Mucosa of stomach (tissue), 1 donor: ENCODE measurements around the gene ARID3A.

Source experiments
- H3K27me3 ChIP-seq: one replicate; pipeline ENCODE4 v1.7.0; 2013; ENCODE audit warnings: mild to moderate bottlenecking, low read length; ENCODE audit not compliant: control insufficient read depth, insufficient read depth
- H3K36me3 ChIP-seq: one replicate; pipeline ENCODE4 v1.7.0; 2013; ENCODE audit warnings: low read length; ENCODE audit not compliant: control insufficient read depth, insufficient read depth
- H3K4me1 ChIP-seq: one replicate; pipeline ENCODE4 v1.7.0; 2013; ENCODE audit warnings: mild to moderate bottlenecking, low read length; ENCODE audit not compliant: control insufficient read depth, insufficient read depth
- H3K4me3 ChIP-seq: one replicate; pipeline ENCODE4 v1.7.0; 2013; ENCODE audit warnings: low read length
- H3K9ac ChIP-seq: one replicate; pipeline ENCODE4 v1.7.0; 2013; ENCODE audit warnings: mild to moderate bottlenecking, low read length, moderate library complexity
- H3K9me3 ChIP-seq: one replicate; pipeline ENCODE4 v1.7.0; 2013; ENCODE audit warnings: mild to moderate bottlenecking, low read length, moderate library complexity; ENCODE audit not compliant: control insufficient read depth
- donor health status: Pancreatic carcinoma.

Gene ARID3A

DNA sequence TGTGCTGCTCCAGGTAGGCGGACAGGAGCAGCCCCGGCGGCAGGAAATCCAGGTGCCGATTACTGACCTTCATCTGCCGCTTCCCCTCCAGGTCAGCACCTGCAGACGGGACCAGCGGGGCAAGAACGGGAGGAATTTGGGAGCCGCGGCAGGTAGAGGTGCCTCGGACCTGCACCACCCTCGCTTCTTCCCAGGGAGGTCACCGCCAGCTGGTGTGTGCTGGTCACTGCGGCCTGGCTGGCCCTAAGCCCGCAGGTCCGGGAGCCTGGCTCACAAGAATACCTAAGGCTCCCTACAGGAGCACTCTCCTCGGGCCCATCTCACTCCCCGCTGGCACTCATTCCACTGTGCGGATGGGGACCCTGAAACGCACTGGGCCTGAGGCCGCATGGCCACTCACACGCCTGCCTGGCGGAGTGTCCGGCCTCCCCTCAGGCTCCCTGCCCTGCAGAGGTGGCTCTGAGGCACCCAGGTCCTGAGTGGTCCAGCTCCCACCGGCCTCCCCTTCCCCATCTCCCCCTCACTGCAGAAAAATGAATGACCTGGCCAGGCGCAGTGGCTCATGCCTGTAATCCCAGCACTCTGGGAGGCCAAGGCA, 28.3 kb upstream of the ARID3A start:
- Histone ChIP-seq H3K4me3 (no peak overlapping the region), H3K4me1 (peaks cover 4% of the 10 kb centered on the region), H3K27me3 (no peaks in the 10 kb centered on the region), H3K9me3 (no peaks in the 10 kb centered on the region), H3K36me3 (no peaks in the 10 kb centered on the region), H3K9ac (no peak overlapping the region)

DNA sequence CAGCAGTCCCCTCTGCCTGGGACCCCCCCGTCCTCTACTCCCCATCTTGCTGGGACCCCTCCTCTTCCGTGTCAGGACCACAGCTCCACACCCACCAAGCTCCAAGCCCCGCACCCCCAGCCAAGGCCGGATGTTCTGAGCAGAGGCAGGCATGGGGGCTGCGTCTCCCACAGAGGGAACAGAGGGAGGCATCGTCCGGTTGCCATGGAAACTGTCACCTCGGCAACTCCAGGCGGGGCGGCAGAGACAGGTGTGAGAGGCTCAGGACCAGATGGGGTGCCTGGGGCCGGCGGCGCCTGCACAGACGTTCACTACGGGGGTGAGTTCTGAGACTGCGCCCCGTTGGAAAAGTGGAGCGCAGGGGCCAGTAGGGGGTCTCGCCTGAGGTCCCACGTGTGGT, 27.2 kb upstream of the ARID3A start:
- H3K36me3 ChIP-seq = no peaks in the 10 kb centered on the region
- no peaks in the 10 kb centered on the region for H3K9me3 ChIP-seq
- H3K27me3 ChIP-seq = no peaks in the 10 kb centered on the region
- H3K4me1 ChIP-seq = peaks cover 9% of the 10 kb centered on the region
- no peak overlapping the region for H3K4me3 ChIP-seq
- no peak overlapping the region for H3K9ac ChIP-seq

DNA sequence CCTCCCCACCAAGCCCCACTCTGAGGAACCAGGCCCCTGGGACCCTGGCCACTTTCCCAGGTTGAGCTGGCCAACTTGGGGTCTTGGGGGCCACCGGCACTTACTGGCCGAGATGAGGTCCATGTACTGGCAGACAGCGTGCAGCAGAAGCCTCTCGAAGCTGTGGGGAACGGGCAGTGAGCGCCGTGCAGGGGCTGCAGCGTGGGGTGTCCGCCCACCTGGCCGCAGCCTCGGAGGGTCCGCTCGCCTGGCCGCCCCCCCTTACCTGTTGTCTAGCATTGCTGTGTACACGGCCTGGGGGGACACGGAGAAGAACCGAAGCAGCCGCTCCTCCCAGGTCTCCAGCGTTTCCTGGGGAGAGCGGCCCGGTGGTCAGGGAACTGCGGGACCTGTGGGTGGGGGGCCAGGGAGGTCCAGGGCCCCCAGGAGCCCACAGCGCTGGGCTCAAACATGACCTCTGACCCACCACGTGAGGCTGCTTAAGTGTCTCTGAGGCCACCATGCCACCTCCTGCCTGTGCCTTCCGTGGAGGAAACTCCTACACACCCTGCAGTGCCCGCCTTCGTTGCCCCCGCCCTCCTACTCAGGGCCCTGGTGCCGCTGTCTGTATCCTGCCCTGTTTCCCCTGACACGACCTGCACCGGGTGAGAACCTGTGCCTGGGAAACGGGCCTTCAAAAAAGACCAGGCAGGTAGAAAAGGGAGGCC, 26.3 kb upstream of the ARID3A start:
- H3K4me1 ChIP-seq = peaks cover 9% of the 10 kb centered on the region
- H3K36me3 ChIP-seq = no peaks in the 10 kb centered on the region
- no peaks in the 10 kb centered on the region for H3K9me3 ChIP-seq
- no peak overlapping the region for H3K4me3 ChIP-seq
- H3K27me3 ChIP-seq = no peaks in the 10 kb centered on the region
- no peak overlapping the region for H3K9ac ChIP-seq

DNA sequence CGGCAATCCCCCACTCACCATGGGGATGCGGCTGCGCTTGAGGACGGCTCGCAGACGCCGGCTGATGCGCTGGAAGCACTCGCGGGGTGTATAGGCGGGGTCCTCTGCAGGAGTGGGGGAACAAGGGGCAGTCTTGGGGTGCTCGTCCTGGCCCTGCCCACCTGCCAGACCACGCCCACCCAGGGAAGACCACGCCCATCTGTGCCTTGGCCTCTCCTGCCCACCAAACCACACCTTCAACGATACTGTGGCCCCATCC, 25.9 kb upstream of the ARID3A start:
- H3K4me1 ChIP-seq = peaks cover 9% of the 10 kb centered on the region
- H3K4me3 ChIP-seq = no peak overlapping the region
- H3K36me3 ChIP-seq = no peaks in the 10 kb centered on the region
- no peaks in the 10 kb centered on the region for H3K27me3 ChIP-seq
- H3K9ac ChIP-seq = no peak overlapping the region
- H3K9me3 ChIP-seq = no peaks in the 10 kb centered on the region

DNA sequence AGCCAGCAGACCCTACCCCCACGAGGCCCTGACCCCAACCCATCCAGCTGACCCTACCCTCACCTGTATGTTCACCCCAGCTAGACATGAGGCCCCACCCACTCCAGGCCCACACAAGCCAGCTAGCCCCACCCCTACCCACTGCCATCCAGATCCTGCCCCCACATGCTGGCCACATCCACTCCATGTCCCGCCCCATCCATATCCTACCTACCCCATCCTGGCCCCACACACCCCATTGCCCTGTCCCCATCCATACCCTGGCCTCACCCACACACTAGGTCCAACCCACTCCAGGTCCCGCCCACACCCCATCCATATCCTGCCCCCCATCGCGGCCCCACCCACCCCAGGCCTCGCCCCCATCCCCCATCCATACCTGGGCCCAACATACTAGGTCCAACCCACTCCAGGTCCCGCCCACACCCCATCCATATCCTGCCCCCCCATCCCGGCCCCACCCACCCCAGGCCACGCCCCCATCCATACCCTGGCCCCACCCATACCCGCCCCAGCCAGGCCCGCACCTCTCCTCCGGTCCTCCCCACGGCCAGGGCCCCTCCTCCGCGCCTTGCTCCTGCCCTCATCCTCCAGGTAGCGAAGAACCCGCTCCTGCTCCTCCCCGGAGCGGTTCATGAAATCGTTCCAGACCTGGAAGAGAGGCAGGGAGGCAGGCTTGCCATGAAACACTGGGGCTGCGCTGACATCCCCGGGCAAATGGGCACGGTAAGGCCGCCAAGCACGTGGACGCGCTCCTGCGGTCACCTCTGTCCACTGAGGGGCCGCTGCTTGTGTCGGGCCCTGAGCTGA, 25.3 kb upstream of the ARID3A start:
- Histone ChIP-seq H3K36me3 (no peaks in the 10 kb centered on the region), H3K27me3 (no peaks in the 10 kb centered on the region), H3K9me3 (no peaks in the 10 kb centered on the region), H3K9ac (no peak overlapping the region), H3K4me3 (no peak overlapping the region), H3K4me1 (peaks cover 9% of the 10 kb centered on the region)

DNA sequence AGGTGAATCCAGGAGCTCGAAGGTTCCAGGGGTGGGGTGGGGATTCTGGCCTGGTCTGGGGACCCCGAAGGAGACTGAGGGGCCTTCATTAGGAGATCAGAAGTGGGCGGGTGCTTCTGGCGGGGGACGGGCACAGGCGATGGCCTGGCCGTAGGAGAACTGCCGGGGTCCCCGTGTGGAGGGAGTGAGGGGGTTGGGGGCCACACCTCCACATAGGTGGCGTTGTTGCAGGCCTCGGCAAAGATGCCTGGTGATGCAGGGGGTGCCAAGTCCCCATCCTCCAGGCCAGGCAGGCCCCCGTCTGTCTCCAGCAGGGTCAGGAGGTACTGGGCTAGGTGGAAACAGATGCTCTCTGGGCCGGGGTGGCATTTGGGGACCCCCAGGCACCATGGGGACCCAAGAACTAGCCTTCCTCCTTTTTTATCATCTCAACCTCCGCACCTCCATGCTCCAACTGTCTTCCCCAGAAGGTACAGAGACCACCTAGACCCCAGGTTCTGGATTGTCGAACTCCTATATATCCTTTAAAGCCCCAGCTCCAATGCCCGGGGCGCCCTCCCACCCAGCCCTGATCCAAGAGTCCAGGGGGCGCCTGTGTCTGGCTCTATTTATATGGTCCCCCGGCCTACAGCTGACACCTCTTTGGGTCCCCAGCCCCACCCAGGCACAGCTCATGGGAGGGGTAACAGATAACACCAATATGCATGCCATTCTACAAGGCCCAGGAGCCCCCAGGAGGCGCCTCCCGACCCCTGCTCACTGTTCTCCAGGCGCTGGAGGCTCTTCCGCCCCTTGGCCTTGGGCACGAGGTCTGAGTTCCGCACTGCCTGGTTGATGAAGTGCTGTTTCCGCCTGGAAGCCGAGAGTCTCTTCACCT, 24.4 kb upstream of the ARID3A start:
- Histone ChIP-seq H3K27me3 (no peaks in the 10 kb centered on the region), H3K9me3 (no peaks in the 10 kb centered on the region), H3K4me1 (peaks cover 9% of the 10 kb centered on the region), H3K9ac (no peak overlapping the region), H3K4me3 (no peak overlapping the region), H3K36me3 (no peaks in the 10 kb centered on the region)

DNA sequence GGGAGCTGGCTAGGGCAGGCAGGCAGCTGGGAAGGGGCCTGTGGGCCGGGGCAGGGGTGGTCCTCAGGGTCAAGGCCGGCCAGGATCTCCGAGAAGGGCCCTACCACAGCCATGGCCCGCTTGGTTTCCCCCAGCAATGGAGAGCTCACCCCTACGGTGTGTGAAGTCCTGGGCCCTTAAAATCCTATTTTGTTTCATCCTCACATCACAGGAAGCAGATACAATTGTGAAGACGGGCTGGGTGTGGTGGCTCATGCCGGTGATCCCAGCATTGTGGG, 23.8 kb upstream of the ARID3A start:
- Histone ChIP-seq H3K27me3 (no peaks in the 10 kb centered on the region), H3K36me3 (no peaks in the 10 kb centered on the region), H3K4me1 (peaks cover 9% of the 10 kb centered on the region), H3K9ac (no peak overlapping the region), H3K9me3 (no peaks in the 10 kb centered on the region), H3K4me3 (no peak overlapping the region)

DNA sequence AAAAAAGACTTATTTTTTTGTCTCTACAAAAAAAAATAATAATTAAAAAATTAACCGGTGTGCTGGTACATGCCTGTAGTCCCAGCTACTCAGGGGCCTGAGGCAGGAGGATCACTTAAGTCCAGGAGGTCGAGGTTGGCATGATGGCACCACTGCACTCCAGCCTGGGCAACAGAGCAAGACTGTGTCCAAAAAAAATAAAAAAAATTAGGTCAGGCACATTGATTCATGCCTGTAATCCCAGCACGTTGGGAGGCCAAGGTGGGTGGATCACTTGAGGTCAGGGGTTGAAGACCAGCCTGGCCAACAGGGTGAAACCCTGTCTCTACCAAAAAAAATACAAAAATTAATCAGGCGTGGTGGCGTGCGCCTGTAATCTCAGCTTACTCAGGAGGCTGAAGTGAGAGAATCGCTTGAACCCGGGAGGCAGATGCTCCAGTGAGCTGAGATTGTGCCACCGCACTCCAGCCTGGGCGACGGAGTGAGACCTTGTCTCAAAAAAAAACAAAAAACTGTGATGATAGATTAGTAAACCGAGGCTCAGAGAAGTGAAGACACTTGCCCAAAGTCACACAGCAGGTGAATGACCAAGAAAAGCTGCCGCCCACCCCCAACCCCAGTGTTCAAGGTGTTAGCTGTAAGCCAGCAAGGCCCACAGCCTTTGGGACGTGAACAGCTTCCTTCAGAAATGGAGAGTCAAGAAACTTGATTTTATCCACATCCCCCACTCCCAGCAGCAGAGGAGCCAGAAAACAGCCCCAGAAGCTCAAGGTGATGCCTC, 23.2 kb upstream of the ARID3A start:
- Histone ChIP-seq H3K4me1 (peaks cover 14% of the 10 kb centered on the region), H3K9me3 (no peaks in the 10 kb centered on the region), H3K27me3 (no peaks in the 10 kb centered on the region), H3K9ac (no peak overlapping the region), H3K36me3 (no peaks in the 10 kb centered on the region), H3K4me3 (no peak overlapping the region)

DNA sequence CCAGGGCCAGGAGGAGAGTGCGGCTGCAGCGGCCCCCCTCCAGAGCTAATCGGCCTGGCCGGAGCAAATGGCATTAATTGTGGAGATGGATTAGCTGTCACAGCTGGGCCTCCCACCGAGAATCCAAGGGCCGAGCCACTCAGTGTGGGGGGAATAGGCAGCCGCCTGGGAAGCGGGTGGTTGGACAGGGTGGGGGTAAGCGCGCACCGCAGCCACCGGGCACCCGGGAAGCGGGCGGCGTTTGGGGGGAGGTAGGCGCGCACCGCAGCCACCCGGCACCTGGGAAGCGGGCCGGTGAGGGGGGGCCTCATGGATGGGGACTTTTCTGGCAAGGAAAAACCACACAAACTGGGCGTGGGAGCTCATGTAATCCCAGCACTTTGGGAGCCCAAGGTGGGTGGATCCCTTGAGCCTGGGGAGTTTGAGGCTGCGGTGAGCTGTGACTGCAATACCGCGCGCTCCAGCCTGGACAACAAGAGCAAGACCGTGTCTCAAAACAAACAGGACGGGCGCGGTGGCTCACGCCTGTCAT, 22.5 kb upstream of the ARID3A start:
- H3K9me3 ChIP-seq = no peaks in the 10 kb centered on the region
- no peak overlapping the region for H3K4me3 ChIP-seq
- H3K27me3 ChIP-seq = no peaks in the 10 kb centered on the region
- H3K36me3 ChIP-seq = no peaks in the 10 kb centered on the region
- no peak overlapping the region for H3K9ac ChIP-seq
- peaks cover 17% of the 10 kb centered on the region for H3K4me1 ChIP-seq

DNA sequence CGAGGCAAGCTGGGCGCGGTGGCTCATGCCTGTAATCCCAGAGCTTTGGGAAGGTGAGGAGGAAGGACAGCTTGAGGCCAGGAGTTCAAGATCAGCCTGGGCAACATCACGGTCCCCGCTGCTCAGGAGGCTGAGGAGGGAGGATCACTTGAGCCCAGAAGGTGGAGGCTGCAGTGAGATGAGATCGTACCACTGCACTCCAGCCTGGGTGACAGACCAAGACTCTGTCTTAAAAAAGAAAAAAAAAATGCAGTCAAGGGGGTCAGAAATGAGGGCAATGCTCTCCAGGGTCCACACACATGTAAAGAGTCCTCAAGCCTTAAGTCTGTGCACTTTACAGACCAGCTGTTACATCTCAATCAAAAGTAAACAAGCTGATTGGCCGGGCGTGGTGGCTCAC, 21.3 kb upstream of the ARID3A start:
- H3K36me3 ChIP-seq = no peaks in the 10 kb centered on the region
- H3K27me3 ChIP-seq = no peaks in the 10 kb centered on the region
- peaks cover 24% of the 10 kb centered on the region for H3K4me1 ChIP-seq
- no peak overlapping the region for H3K4me3 ChIP-seq
- no peak overlapping the region for H3K9ac ChIP-seq
- H3K9me3 ChIP-seq = no peaks in the 10 kb centered on the region

DNA sequence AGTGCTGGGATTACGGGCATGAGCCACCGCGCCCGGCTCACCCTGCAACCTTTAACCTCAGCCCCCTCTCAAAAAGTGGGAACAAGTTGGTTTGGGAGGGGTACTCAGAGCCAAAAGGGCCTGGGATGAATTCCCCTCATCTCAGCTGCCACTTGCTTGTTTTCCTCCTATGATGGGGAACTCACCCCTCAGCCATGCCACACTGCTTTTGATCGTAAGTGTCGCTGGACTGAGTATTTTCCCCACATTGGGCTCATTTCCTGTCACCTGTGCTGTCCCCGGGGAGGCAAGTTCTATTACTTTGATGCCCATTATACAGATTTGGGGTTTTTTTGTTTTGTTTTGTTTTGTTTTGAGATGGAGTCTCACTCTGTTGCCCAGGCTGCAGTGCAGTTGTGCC, 19.4 kb upstream of the ARID3A start:
- Histone ChIP-seq H3K4me1 (peaks cover 24% of the 10 kb centered on the region), H3K9ac (no peak overlapping the region), H3K36me3 (no peaks in the 10 kb centered on the region), H3K27me3 (no peaks in the 10 kb centered on the region), H3K9me3 (no peaks in the 10 kb centered on the region), H3K4me3 (no peak overlapping the region)
